ENCODE measurements around the gene GOLIM4. TPM values are rescaled to one million over a fixed set of nuclear protein-coding genes. Genes with fewer than 3 reads are reported as not detected.

GOLIM4 gene
- total and polyA plus RNA-seq, 8 donors: 5.6 to 17.6 (median 9.1) TPM

- no peaks in the 10 kb centered on the region for H3K4me1 ChIP-seq
- no peaks in the 10 kb centered on the region for H3K27me3 ChIP-seq
- TF ChIP-seq, protein P1, sequence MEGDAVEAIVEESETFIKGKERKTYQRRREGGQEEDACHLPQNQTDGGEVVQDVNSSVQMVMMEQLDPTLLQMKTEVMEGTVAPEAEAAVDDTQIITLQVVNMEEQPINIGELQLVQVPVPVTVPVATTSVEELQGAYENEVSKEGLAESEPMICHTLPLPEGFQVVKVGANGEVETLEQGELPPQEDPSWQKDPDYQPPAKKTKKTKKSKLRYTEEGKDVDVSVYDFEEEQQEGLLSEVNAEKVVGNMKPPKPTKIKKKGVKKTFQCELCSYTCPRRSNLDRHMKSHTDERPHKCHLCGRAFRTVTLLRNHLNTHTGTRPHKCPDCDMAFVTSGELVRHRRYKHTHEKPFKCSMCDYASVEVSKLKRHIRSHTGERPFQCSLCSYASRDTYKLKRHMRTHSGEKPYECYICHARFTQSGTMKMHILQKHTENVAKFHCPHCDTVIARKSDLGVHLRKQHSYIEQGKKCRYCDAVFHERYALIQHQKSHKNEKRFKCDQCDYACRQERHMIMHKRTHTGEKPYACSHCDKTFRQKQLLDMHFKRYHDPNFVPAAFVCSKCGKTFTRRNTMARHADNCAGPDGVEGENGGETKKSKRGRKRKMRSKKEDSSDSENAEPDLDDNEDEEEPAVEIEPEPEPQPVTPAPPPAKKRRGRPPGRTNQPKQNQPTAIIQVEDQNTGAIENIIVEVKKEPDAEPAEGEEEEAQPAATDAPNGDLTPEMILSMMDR (IDR thresholded peaks at IDR 0.05): no peak
- WGBS, 2 donors: 64 to 70% methylated on average over 4 of the region's 4 CpGs
- no peaks in the 10 kb centered on the region for H3K36me3 ChIP-seq
- intact Hi-C loops (cut with DNase I): no loop called here
- ATAC-seq (peak in 3 of 4 donors; percentile 50 to 63 (median 55)), DNase-seq (peak in 1 of 6 donors; percentile 22), FAIRE-seq (no peak)
- H3K9me3 ChIP-seq: no peaks in the 10 kb centered on the region
- no peak overlapping the region for H3K27ac ChIP-seq
- no peak overlapping the region for H3K4me3 ChIP-seq
These were observed 20.6 kb upstream of the GOLIM4 start for GRCh38 chr3:168116279-168116678.

DNA sequence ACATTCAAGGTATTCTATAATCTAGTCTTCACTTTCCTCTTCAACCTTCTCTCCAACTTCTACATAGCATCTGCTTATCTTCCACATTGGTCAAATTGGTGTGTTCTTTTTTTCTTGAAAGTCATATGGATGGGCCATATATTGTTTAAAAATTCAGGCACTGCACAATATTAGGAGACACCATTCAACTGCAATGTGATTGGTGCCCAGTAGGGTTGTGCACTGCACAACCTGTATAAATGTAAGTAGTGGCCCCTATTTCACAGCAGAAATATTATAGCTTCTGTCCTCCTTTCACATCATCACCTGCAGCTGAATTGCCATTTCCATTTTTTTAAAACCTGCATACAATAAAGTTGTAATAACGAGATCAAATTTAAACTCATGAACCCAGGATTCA, 18.1 kb upstream of the GOLIM4 start:
- Histone ChIP-seq H3K9me3 (no peaks in the 10 kb centered on the region), H3K27ac (no peak overlapping the region), H3K4me3 (no peak overlapping the region), H3K27me3 (no peaks in the 10 kb centered on the region), H3K36me3 (no peaks in the 10 kb centered on the region), H3K4me1 (no peaks in the 10 kb centered on the region)
- FAIRE-seq (no peak), ATAC-seq (no peak), DNase-seq (no peak)
- intact Hi-C loops (cut with DNase I): no loop called here
- TF ChIP-seq, protein P1 (IDR thresholded peaks at IDR 0.05): no peak
- 60 to 82% methylated on average over 1 of the region's 1 CpG for WGBS, 2 donors

- H3K27me3 ChIP-seq: no peaks in the 10 kb centered on the region
- ATAC-seq (no peak), FAIRE-seq (no peak), DNase-seq (no peak)
- 61 to 73% methylated on average over 3 of the region's 3 CpGs for WGBS, 2 donors
- H3K4me3 ChIP-seq: no peak overlapping the region
- H3K9me3 ChIP-seq: no peaks in the 10 kb centered on the region
- no peaks in the 10 kb centered on the region for H3K4me1 ChIP-seq
- H3K36me3 ChIP-seq: no peaks in the 10 kb centered on the region
- no peak overlapping the region for H3K27ac ChIP-seq
- TF ChIP-seq, protein P1 (IDR thresholded peaks at IDR 0.05): no peak
- intact Hi-C loops (cut with DNase I): no loop called here
These were observed 17.2 kb upstream of the GOLIM4 start for GRCh38 chr3:168112894-168113293.

- ATAC-seq (no peak), DNase-seq (no peak), FAIRE-seq (no peak)
- TF ChIP-seq, protein P1 (IDR thresholded peaks at IDR 0.05): no peak
- Histone ChIP-seq H3K36me3 (no peaks in the 10 kb centered on the region), H3K27ac (no peak overlapping the region), H3K9me3 (no peaks in the 10 kb centered on the region), H3K4me1 (no peaks in the 10 kb centered on the region), H3K27me3 (no peaks in the 10 kb centered on the region), H3K4me3 (no peak overlapping the region)
- intact Hi-C loops (cut with DNase I): no loop called here
These were observed 8.6 kb upstream of the GOLIM4 start for GRCh38 chr3:168104361-168104760.

- FAIRE-seq (no peak), DNase-seq (no peak), ATAC-seq (no peak)
- Histone ChIP-seq H3K36me3 (no peaks in the 10 kb centered on the region), H3K4me1 (no peaks in the 10 kb centered on the region), H3K4me3 (no peak overlapping the region), H3K27ac (no peak overlapping the region), H3K27me3 (no peaks in the 10 kb centered on the region), H3K9me3 (no peaks in the 10 kb centered on the region)
- 69 to 78% methylated on average over 4 of the region's 4 CpGs for WGBS, 2 donors
- intact Hi-C loops (cut with DNase I): no loop called here
- TF ChIP-seq, protein P1 (IDR thresholded peaks at IDR 0.05): no peak
These were observed 7.1 kb upstream of the GOLIM4 start for GRCh38 chr3:168102735-168103410.

Measured in pancreas (tissue), 10 donors.